Retinal pigment epithelial cell (primary cell): ENCODE results near the gene NABP1.

ENCODE experiments used
- DNase-seq: peaks from one replicate; pipeline ENCODE4 v3.0.0-alpha.2; 2010; ENCODE audit warnings: low read depth
- H3K4me3 ChIP-seq: 2 replicates; pipeline ENCODE4 v1.5.1; 2011; ENCODE audit warnings: mild to moderate bottlenecking, low read length, control low read depth, moderate library complexity
- CTCF ChIP-seq: conservative IDR thresholded peaks from 2 replicates; pipeline ENCODE4 v1.5.1; 2011; ENCODE audit warnings: low read depth, low read length, control low read depth, inconsistent platforms

The NABP1 gene

GRCh38 chr2:191691016-191691735 lies 13.2 kb downstream of the NABP1 start:
- no peak for DNase-seq
- H3K4me3 ChIP-seq, result no peak overlapping the region

GRCh38 chr2:191691898-191692297 lies 14.0 kb downstream of the NABP1 start:
- no peak overlapping the region for H3K4me3 ChIP-seq
- TF ChIP-seq CTCF, result no peak
- DNase-seq, result no peak

More at GRCh38 chr2:191691016-191691735, 13.2 kb downstream of the NABP1 start:
- peak; percentile 86 for TF ChIP-seq CTCF

GRCh38 chr2:191692502-191693115 lies 14.7 kb downstream of the NABP1 start:
- no peak for DNase-seq

GRCh38 chr2:191693166-191693565 lies 15.2 kb downstream of the NABP1 start:
- DNase-seq, result no peak
- no peak for TF ChIP-seq CTCF
- H3K4me3 ChIP-seq, result no peak overlapping the region

More at GRCh38 chr2:191692502-191693115, 14.7 kb downstream of the NABP1 start:
- no peak for TF ChIP-seq CTCF
- no peak overlapping the region for H3K4me3 ChIP-seq

GRCh38 chr2:191693778-191694177 lies 15.8 kb downstream of the NABP1 start:
- no peak for DNase-seq
- TF ChIP-seq CTCF, result no peak
- H3K4me3 ChIP-seq, result no peak overlapping the region

GRCh38 chr2:191696001-191696400 lies 18.1 kb downstream of the NABP1 start:
- no peak for DNase-seq

More at GRCh38 chr2:191696001-191696400, 18.1 kb downstream of the NABP1 start:
- TF ChIP-seq CTCF, result no peak
- H3K4me3 ChIP-seq, result no peak overlapping the region
